Activated CD4-positive, alpha-beta T cell treated with anti-CD3 and anti-CD28 coated beads, Interleukin-2, amount 50 U/mL, for 1 hour (primary cell): ENCODE results near the gene BAHCC1.

Source experiments
- DNase-seq: peaks from one replicate; pipeline ENCODE4 v3.0.0-alpha.2; 2020

Gene BAHCC1

GRCh38 chr17:81387100-81388090, 7.9 kb upstream of the BAHCC1 start:
- DNase-seq = no peak

DNA sequence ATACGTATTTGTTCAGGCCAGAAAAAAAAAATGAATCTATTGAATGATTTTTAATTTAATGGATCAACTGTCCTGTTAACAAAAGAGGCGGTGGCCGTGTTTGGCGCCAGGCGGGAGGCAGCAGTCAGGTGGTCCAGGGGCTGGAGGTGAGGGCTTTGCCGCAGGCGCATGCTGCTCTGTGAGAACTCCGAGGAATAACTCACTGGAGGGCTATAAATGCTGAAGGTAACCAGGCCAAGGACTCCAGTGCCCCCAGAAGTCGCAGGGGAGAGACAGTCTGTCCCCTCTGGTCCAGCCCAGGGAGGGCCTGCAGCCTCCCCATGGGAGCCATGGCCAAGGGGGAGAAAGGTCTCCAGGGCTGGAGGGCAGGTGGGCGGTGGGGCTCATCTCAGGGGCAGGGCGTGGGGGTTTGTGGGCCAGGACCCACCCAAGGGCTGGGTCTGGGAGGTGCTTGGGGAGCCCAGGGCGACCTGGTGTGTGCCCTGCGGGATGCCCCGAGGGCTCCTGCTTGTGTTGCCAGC, 7.1 kb upstream of the BAHCC1 start:
- no peak for DNase-seq

- DNase-seq = no peak
Observed at GRCh38 chr17:81388612-81389367, 6.5 kb upstream of the BAHCC1 start.

GRCh38 chr17:81389585-81389984, 5.7 kb upstream of the BAHCC1 start:
- no peak for DNase-seq

GRCh38 chr17:81390029-81390872, 5.0 kb upstream of the BAHCC1 start:
- no peak for DNase-seq

DNA sequence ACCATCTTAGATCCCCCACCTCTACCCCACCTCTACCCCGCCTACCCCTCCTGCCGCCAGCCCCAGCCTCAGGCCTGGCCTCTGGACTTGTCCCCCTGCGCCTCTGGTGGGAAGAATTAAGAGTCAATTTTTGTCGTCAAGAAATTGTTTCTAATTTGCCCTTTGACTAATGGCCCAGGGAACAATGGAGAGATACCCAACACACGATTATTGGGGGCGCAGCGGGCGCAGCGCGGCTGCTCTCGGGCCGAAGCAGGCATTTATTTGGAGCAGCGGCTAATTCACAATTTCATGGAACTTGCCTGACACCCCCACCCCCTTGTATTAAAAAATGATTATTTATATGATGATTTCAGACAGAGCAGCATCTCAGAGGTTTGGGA, 4.4 kb upstream of the BAHCC1 start:
- DNase-seq = no peak

DNA sequence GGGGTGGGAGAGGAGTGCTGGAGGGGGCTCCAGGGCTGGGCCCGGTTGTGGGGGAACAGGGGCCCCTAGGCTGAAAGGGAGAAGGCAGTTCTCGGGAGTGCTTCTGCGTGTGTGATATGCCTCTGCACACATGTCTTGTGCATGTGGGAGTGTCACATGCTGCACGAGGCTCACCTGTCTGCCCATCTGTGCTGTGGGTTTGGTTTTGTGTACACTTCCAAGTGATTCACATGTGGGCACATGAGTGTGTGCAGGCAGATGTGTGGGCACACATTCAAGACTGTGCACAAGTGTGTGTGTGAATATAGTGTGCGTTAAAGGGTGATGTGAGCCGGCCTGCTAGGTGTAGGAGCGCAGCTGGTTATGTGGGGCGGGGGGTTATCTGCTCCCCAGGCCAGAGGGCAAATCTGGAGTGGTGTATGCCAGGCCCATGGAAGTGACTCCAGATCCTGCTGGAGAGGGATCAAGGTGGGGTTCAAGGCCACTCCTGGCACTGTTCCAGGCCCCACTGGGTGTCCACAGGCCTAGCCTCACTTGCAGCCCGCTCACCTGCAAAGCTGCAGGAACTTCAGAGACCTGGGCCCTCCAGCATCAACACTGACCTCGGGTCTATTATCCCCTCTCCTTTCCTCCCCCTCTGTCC, 3.8 kb upstream of the BAHCC1 start:
- no peak for DNase-seq

GRCh38 chr17:81391936-81392908, 3.0 kb upstream of the BAHCC1 start:
- no peak for DNase-seq

GRCh38 chr17:81392909-81393654, 2.2 kb upstream of the BAHCC1 start:
- DNase-seq = no peak

GRCh38 chr17:81393684-81394376, 1.4 kb upstream of the BAHCC1 start:
- peak; percentile 32 for DNase-seq

- DNase-seq = no peak
Observed at GRCh38 chr17:81394377-81394920, 808 bp upstream of the BAHCC1 start.

DNA sequence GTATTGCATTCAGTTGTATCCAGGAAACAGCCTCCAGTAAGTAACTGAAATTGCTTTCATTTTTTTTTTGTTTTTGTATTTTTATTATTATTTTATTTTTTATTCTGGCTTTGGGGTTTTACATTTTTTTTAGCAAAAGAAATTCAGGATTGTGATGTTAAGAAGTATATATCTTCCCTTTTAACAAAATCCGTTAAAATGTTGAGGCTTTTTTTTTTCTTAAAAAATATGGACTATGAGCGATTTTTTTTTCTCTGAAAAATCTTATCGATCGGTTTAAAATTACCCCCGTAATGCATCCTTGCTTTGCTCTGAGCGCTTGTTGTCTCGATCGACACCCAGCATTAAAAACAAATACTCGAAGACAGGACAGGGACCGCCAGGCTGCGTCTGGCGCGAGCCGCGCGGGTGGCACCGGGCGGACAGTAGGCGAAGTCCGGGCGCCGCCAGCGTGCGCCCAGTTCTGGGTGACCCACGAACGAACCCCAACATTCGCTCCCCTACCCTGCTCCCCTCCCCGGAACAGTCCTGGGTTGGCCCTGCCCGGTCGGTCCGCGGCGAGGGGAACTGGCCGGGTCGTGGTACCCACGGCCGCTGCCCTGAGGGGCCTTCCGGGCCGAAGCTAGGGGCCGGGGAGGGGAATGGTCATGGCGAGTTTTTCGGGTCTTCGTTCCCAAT, 482 bp downstream of the BAHCC1 start:
- DNase-seq = no peak

- no peak for DNase-seq
Observed at GRCh38 chr17:81396278-81396721, 1.0 kb downstream of the BAHCC1 start.

DNA sequence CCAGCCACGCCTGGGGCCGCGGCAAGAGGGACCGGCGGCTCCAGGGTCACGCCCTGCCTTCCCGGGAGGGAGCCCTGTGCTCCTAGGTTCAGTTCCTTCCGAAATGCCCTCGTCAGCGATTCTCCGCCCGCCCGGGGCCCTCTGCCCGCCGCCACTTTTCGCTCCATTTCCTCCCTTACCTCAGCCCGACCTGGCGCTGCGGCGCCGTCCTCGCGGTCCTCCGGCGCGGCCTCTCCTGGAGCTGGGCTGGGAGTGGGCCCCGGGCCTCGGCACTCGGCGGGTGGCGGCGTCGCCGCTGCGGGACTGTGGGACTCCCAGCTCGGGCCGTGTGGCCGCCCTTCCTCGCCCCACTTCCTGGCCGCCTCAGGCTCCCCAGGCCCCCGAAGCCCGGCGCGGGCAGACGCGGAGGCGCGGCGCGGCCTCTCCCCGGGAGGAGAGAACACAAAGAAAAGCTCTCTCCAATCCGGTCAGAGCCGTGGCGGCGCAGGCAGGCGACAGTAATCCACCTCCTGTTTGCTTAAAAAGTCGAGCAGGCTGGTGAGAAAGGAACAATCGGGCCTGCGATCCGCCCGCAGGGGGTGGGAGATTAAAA, 1.6 kb downstream of the BAHCC1 start:
- peak; percentile 29 for DNase-seq

DNA sequence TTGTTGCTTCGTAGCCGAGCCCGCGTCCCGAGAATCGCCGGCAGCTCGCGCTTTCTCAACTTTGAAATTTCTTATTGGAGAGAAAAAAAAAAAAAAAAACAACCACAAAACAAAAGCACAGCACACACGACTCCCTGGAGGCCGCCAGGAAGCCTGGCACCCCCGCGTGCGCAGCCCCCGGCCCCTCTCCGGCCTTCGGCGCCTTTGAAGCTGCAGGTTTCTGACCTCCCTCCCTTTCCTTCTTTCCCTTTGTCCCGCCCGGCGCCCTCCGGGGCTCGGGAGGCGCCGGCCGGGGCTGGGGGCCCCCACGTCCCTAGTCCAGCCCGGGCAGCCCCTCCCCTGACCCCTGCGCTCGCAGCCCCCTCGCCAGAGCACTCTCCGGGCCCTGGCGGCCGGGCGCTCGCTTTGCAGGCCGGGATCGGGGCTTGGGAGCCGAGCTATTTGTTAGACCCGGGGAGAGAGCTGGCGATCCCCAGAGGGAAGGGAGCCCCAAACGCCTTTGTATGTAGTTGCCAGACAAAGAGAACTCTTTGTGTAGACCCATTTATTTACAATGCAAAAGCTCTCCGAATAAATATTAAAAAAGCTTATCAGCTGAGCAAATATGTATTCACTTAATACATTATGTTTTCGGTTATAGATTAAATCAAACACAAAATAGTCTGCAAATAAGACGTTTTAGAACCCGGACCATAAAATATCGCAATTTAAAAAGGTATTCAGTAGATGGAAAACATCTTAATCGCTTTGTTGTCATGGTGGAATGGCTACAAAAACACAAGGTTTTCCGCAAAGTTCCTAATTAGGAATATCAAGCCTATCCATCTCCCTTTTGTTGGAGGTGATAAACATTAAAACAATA, 2.3 kb downstream of the BAHCC1 start:
- DNase-seq = no peak

DNA sequence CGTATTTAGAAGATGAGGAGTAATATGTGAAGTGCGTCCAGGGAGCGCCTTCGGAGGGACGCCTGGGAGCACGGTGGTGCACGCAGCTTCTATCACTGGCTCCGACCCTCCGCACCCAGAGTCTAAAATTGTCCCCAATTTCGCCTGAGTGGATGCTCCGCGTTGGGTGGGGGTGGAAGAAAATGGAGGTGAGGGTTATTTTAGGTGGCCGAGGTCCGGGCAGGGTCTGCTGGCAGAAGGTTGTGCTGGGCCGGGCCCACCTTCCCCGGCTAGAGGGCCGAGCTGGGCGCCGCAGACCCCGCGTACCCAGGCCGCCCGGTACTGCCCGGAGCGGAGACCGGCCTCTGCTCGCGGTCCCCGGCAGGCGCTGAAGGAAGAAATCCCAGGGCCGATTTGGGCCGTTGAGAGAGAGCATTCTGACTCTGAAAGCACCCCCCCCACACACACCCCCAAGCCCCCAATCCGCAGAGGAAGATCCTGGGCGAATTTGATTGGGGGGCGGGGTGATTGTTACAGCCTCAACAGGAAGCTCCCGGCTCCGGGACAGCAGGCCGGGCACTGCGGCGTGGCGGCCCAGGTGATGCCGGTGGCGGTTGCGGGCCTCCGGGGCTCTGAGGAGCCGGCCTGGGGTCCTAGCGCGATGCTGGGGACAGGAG, 3.0 kb downstream of the BAHCC1 start:
- DNase-seq = no peak
